B cell (primary cell): ENCODE measurements around the gene OR2W3.

Source experiments
- CTCF ChIP-seq: fragments of 200-600 bp; IDR thresholded peaks from one replicate; pipeline ENCODE4 v1.8.0; 2022; ENCODE audit warnings: antibody characterized with exemption, mild to moderate bottlenecking
- EZH2 ChIP-seq: IDR thresholded peaks from 2 replicates; pipeline ENCODE4 v1.6.1; 2012; ENCODE audit warnings: borderline replicate concordance, low read depth, mild to moderate bottlenecking, moderate library complexity, low read length; ENCODE audit not compliant: insufficient read depth, poor library complexity, severe bottlenecking

- no peak for TF ChIP-seq CTCF
- no peak for TF ChIP-seq EZH2
Measured at GRCh38 chr1:247857985-247858619, 37.3 kb upstream of the OR2W3 start.
